HuH-7.5 (cell line): Measurements from ENCODE around the gene FGA.

Experiments
- DNase-seq: peaks from one replicate; pipeline ENCODE4 v3.0.0; 2011; ENCODE audit warnings: low spot score

Gene FGA

DNA sequence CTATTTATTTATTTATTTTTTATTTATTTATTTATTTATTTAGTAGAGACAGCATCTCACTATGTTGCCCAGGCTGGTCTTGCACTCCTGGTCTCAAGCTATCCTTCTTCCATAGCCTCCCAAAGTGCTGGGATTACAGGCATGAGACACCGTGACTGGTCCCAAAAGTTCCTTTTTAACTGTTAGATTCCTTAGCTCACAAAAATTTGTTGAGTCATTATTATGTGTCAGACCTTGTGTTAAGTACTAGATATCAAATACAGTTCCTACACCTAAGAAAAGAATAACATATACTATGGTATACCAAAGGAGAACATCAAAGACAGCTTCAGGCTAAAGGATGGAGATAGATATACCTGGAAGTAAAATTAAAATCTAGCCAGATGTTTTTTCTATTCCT, 11.6 kb downstream of the FGA start:
- DNase-seq, result no peak

DNA sequence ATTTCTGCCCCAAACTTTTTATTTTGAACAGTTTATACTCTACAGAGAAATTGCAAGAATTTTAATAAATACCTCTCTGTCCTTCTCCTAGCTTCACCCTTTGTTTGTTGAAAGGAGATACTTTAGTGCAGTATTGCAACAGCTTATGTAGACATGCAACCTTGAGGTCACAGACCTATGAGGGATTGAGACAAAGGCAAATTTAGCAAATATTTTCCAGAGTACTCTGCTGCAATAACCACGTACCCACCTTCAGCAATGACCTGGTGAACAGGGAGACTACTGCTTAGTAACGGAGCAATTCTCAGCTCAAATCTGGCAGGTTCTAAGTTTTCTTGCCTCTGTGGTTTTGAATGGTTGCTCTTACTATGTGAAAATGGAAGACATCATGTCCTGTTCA, 13.2 kb downstream of the FGA start:
- no peak for DNase-seq

DNA sequence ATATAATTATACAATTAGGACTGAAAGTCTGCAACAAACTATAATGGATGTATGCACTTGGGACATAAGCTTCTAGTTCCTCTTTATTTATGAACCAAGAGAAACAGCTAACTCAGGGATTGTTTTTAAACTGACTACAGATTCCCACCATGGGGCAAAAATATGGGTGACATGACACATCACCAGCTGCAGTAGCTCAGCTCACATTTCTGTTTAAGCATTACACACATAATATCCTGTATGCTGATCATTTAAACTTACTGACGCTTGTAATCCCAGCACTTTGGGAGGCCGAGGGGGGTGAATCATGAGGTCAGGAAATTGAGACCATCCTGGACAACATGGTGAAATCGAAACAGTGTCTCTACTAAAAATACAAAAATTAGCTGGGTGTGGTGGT, 16.2 kb downstream of the FGA start:
- DNase-seq, result no peak

DNA sequence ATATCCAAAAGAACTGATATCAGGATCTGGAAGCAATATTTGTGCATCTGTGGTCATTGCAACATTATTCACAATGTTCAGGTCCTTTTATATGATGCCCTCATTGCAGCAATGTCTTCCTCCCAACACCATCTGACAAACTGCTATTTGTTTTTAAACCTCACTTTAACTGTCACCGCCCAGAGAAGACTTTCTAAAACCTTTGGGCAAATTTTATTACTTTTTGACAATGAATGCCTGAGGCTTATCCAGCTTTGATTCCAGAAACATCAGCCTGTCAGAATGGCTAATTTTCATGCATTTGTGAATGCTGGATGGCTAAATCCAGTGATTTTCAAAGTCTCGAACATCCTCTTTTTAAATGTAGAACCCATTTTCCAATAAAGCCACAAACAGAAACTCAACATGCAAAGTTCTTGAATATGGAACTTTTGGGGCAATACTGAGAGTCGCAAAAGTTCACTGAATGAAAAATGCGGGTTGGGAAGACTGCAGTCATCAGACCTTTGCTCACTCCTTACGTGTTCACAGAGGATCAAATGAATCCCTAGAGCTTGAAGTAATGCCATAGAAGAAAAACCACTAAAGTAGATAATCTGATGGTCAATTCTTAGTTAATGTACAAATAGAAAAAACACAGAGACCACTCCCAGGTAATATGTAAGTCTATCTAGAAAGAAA, 17.2 kb downstream of the FGA start:
- DNase-seq, result no peak

DNA sequence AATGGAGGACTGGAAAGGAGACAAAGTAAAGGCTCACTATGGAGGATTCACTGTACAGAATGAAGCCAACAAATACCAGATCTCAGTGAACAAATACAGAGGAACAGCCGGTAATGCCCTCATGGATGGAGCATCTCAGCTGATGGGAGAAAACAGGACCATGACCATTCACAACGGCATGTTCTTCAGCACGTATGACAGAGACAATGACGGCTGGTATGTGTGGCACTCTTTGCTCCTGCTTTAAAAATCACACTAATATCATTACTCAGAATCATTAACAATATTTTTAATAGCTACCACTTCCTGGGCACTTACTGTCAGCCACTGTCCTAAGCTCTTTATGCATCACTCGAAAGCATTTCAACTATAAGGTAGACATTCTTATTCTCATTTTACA, 21.0 kb downstream of the FGA start:
- no peak for DNase-seq

DNA sequence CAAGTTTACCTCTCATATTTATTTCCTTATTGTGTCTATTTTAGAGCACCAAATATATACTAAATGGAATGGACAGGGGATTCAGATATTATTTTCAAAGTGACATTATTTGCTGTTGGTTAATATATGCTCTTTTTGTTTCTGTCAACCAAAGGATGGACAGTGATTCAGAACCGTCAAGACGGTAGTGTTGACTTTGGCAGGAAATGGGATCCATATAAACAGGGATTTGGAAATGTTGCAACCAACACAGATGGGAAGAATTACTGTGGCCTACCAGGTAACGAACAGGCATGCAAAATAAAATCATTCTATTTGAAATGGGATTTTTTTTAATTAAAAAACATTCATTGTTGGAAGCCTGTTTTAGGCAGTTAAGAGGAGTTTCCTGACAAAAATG, 21.5 kb downstream of the FGA start:
- no peak for DNase-seq

DNA sequence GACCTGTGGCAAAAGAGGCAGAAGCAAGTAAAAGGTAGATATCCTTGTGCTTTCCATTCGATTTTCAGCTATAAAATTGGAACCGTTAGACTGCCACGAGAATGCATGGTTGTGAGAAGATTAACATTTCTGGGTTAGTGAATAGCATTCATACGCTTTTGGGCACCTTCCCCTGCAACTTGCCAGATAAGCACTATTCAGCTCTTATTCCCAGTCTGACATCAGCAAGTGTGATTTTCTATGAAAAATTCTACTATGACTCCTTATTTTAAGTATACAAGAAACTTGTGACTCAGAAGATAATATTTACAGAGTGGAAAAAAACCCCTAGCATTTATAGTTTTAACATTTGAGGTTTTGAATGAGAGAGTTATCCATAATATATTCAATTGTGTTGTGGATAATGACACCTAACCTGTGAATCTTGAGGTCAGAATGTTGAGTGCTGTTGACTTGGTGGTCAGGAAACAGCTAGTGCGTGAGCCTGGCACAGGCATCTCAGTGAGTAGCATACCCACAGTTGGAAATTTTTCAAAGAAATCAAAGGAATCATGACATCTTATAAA, 23.8 kb downstream of the FGA start:
- DNase-seq, result no peak

DNA sequence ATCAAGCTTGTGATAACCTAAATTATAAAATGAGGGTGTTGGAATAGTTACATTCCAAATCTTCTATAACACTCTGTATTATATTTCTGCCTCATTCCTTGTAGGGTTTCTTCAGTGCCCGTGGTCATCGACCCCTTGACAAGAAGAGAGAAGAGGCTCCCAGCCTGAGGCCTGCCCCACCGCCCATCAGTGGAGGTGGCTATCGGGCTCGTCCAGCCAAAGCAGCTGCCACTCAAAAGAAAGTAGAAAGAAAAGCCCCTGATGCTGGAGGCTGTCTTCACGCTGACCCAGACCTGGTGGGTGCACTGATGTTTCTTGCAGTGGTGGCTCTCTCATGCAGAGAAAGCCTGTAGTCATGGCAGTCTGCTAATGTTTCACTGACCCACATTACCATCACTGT, 24.8 kb downstream of the FGA start:
- DNase-seq, result no peak

DNA sequence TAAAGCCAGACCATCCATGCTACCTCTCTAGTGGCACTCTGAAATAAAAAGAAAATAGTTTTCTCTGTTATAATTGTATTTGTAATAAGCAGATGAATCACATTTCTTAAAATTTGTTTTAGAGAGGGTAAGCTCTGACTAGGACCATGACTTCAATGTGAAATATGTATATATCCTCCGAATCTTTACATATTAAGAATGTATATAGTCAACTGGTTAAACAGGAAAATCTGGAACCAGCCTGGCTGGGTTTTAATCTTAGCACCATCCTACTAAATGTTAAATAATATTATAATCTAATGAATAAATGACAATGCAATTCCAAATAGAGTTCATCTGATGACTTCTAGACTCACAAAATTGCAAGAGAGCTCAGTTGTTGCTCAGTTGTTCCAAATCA, 26.2 kb downstream of the FGA start:
- no peak for DNase-seq

DNA sequence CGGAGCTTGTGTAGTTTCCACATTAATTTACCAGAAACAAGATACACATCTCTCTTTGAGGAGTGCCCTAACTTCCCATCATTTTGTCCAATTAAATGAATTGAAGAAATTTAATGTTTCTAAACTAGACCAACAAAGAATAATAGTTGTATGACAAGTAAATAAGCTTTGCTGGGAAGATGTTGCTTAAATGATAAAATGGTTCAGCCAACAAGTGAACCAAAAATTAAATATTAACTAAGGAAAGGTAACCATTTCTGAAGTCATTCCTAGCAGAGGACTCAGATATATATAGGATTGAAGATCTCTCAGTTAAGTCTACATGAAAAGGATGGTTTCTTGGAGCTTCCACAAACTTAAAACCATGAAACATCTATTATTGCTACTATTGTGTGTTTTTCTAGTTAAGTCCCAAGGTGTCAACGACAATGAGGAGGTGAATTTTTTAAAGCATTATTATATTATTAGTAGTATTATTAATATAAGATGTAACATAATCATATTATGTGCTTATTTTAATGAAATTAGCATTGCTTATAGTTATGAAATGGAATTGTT, 27.8 kb downstream of the FGA start, which contains the start of gene FGB:
TSS of gene FGB (plus strand) at position 315 of the 558 bp plus-strand sequence. CDS start at position 323, 8 bp downstream.
- no peak for DNase-seq

DNA sequence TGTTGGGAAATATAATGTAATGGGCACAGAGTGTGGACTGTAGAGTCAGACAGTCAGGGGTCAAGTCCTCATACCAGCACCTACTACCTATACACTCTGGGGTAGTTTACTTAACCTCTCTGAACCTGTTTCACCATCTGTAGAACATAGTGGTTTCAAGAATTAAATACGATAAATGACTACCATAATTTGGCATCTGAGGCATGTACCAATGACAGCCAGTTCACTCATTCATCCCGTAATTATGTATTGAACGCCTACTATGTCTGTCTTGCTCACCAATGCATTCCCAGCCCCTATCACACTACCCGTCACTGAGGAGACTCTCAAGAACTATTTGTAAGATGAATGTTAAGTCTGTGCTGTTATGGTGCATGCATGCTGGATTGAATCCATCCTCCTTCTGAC, 29.7 kb downstream of the FGA start:
- peak; percentile 3 for DNase-seq

DNA sequence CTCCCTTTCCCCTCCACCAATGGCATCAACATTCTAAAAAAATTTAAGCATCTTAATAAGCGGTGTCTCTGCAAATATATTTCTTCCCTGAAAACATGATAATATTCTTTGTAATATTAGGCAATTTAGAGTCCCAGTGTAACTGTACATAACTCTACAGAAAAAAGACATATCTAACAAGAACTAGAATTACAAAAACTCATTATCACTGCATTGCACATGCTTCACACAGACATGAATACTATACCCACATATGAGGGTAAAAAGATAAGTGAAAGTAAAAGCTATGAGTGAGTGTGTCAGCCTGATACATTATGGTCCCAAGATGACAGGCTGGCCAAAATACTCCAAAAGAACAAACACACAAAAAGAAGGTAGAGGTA, 30.1 kb downstream of the FGA start:
- no peak for DNase-seq

DNA sequence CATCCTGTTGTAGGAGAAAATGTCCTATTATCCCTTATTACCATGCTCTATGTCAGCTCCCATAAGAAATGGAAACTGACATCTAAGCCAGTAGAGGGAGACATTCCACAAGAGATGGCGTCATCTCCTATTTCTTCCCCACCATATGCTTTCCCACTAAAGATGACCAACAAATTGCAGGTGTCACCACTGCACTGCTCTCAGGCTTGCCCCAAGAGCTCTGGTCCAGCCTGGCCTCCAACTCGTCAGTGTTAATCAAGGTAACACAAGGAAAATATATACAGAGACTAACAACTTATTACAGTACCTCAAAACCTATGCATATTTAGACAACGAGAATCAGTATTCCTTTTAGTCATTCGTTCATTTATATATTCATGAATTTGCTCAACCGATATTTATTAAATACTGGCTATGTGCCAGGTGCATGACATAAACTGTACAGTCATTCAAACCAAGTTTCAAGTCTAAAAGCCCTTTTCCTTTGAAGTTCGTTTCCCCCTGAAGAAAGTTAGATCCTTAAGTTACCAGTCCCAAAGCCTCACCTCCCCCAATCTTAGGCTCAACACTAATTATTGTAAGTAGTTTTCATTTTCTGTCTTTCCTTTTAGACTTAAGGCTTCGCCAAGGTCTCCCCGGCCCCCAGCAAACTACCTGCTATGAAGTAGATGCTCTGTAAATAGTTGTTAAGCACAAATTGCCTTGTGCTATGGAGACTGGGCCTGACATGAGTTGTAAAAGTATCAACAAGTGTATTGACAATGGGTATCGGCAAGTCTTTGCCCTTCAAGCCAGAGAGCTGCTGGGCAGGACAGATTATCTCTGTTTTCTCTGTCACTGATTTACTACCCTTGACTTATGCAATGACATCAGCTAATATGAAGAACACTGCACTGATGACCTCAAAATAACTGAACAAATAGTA, 30.8 kb downstream of the FGA start:
- DNase-seq, result peak; percentile 7

DNA sequence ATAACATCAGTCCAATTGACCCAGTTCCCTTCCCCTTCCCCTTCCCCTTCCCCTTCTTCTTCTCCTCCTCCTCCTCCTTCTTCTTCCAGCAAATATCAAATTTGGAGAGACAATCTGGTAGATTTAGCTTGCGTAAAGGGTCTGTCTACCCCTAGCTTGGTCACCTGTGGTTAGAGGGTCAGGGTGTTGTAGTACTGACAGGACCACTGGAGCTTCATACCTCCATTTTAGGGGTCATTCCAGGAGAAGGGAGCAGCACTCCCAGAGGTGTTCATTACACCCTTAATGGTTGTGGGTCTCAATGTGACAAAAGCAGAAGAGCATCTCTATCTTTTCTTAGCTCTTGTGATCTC, 31.4 kb downstream of the FGA start:
- DNase-seq, result no peak

DNA sequence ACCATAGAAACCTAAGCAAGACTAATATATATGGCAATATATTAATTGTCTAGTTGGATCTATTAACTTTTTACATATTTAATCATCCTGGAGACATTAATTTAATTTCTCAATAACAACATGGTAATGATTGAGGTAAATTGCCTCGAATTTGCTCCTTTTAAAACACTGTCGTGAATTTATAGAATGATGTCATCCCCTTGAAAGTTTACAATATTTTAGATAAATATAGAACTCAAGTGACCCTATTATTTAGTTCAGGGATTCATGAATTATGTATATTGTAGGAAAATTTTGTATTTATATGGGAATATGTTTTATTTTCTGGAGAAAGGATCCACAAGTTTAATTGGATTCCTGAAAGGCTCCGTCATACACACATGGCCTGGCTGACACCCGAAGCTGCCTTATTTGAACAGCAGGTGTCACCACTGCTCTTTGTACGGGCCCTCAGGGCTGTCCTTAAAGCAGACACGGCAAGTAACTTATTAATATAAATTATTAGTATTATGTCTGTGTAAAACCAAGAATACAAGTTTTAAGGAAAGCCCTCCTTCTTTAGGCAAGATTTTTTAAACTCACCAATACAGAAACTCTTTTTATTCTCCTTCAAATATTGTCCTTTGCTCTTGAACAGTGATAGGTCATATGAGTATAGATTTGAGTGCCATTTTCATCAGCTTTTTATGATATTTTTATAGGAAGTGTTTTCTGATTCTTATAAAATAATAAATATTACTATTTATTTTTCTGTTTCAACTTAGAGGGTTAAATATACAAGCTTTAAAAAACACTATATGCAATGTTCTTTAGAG, 38.5 kb downstream of the FGA start:
- DNase-seq, result peak; percentile 22

DNA sequence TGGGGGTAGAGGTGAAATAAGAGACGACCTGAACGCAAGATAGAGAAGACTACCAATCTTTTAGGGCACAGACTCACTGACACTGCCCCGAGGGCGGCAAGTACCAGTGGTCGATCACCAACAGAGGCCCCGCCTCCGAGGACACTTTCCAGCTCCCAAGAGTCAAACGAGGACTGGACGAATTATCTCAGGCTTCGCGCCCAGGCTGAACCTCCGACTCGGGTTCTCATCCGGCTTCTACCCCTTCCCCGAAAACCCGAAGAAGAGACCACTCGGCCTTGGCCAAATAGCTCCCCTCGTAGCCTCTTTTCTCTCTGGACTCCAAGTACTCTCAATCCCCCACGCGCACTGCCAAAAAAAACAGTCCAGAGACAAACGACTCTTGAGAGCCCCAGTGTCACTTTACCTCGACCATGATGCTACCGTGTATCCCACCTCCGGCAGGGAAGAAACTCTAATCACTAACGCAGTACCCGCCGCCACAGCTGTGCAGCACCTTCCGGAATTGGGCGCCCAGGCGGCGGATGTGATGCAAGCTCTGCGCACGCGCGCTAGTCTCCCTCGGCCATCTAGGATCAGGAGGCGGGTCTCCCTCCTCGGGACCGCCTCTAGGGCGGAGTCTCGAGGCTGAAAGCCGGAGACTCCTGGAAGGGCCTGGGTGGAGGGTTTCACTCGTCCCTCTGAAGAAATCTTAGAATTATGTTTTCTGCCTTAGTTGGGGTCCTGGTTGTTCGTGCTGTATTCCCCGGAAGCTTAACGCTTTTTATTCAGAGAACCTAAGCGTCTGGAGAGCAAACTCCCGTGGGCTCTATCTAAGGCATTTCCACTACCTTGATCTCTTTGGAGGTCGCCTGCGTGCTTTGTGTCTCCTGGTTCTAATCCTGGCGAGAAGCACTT, 40.4 kb downstream of the FGA start, which contains the start of gene PLRG1:
TSS of gene PLRG1 (minus strand) at position 507 of the 897 bp plus-strand sequence. CDS start at position 415, 92 bp downstream.
- DNase-seq, result peak; percentile 38

DNA sequence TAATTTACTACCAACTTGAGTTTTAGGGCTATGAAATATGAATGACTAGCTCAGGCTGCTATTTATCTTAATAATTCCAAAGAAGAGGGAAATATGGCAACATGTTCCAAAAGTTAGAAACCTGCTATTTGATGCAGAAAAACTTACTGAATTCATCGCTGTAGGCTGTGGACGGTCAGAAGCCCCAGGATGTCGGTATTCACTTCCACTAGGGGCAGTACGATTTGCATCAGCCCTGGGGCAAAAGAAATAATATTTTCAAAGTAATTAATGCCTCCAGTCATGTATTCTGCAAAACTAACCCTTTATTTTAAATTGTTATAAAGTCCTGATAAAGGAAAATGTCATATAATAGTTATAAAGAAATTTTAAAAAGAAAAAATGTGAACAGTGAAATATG, 44.9 kb downstream of the FGA start:
- DNase-seq, result no peak

DNA sequence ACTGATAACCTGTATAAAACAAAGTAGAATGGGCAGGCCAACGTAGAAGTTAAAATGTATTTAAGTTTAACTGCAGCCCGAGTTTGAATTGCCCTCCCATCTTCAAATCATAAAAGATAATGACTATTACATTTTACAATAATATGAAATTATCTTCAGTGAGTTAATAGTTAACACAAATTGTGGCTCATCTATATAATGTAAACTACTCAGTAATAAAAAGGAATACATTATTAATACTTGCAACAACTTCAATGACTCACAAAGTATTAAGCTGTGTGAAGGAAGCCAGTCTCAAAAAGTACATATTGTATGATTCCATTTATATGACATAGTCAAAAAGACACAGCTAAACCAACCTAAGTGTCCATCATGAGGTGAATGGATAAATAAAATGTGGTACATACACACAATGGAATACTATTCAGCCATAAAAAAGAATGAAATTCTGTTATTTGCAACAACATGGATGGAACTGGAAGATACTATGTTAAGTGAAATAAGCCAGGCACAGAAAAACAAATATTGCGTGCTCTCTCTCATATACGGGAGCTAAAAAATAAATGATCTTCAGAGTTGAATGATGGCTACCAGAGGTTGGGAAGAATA, 48.2 kb downstream of the FGA start:
- no peak for DNase-seq
